Central memory CD4-positive, alpha-beta T cell (primary cell): ENCODE measurements around the gene SELENOO.

Experiments used
- DNase-seq: peaks from one replicate; pipeline ENCODE4 v3.0.0; 2022

The SELENOO gene

GRCh38 chr22:50173311-50173982 lies 27.4 kb upstream of the SELENOO start:
- no peak for DNase-seq

DNA sequence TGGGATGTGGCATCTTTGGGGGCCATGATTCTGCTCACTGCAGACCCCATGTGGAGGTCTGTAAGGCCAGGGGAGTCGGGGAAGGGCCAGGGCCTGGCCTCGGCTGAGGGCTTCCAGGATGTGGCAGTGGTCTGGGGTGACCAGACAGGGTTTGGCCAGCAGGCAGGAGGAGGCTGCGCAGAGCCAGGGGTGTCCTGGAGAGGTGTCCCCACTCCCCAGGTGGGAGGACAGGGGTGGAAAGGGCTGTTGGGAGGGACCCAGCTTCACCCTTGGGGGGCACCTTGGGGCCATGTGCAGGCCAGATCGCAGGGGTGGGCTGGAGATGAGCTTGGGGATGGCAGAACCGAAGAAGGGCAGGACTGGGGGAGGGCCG lies 26.8 kb upstream of the SELENOO start:
- no peak for DNase-seq

DNA sequence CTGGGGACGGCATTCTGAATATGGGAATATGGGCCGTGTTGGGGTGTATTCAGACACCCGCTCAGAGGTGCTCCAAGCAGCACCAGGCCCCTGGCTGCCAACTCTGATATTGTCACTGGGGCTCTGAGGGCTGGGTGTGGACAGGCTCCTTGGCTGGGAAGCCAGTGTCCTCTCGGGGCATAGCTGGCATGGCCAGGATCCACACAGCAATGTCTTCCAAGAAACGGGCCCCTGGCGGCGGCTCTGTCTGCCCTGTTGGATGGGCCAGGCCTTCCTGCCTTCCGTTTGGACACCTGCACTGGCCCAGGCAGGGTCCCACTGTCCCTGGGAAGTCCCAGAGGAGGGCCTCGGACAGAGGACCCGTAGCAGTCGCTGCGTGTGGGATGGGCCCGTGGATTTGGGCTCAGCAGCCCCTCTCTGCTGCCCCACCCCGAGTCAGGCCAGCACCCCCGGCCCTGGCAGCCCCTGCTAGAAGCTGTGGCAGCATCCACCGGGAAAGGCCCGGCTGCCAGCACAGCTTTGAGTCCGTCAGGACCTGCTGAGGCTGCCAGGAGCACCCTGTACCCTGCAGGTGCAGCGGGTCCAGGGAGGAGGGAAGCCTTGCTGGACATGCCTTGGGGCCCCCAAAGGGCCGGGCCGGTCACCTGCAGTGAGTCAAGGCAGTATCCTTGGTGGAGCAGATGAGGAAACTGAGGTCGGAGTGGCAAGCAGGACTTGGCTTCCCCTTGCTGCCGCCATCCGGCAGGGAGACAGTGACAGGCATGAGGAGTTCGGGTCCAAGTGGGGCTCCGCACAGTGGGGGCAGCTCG lies 26.2 kb upstream of the SELENOO start:
- DNase-seq: no peak

GRCh38 chr22:50175191-50175461 lies 25.7 kb upstream of the SELENOO start:
- DNase-seq: no peak

- DNase-seq: no peak
These were observed 24.6 kb upstream of the SELENOO start for GRCh38 chr22:50175921-50176849.

- DNase-seq: no peak
These were observed 23.8 kb upstream of the SELENOO start for GRCh38 chr22:50176850-50177536.

DNA sequence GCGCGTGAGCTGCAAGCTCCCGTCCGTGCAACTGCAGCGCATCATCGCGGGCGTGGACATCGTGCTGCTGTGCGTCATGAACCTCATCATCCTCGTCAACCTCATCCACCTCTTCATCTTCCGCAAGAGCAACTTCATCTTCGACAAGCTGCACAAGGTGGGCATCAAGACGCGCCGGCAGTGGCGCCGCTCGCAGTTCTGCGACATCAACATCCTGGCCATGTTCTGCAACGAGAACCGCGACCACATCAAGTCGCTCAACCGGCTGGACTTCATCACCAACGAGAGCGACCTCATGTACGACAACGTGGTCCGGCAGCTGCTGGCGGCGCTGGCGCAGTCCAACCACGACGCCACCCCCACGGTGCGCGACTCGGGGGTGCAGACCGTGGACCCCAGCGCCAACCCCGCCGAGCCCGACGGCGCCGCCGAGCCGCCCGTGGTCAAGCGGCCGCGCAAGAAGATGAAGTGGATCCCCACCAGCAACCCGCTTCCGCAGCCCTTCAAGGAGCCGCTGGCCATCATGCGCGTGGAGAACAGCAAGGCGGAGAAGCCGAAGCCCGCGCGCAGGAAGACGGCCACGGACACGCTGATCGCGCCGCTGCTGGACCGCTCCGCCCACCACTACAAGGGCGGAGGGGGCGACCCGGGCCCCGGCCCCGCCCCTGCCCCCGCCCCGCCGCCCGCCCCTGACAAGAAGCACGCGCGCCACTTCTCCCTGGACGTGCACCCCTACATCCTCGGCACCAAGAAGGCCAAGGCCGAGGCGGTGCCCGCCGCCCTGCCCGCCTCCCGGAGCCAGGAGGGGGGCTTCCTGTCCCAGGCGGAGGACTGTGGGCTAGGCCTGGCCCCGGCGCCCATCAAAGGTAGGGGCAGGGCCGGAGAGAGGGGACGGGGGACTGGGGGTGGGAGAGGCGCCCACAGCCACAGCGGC lies 23.0 kb upstream of the SELENOO start:
- no peak for DNase-seq

- DNase-seq: no peak
These were observed 22.3 kb upstream of the SELENOO start for GRCh38 chr22:50178471-50178864.

GRCh38 chr22:50178871-50179869 lies 21.6 kb upstream of the SELENOO start:
- DNase-seq: no peak

- no peak for DNase-seq
These were observed 20.7 kb upstream of the SELENOO start for GRCh38 chr22:50179937-50180726.

- no peak for DNase-seq
These were observed 19.9 kb upstream of the SELENOO start for GRCh38 chr22:50180727-50181521.

DNA sequence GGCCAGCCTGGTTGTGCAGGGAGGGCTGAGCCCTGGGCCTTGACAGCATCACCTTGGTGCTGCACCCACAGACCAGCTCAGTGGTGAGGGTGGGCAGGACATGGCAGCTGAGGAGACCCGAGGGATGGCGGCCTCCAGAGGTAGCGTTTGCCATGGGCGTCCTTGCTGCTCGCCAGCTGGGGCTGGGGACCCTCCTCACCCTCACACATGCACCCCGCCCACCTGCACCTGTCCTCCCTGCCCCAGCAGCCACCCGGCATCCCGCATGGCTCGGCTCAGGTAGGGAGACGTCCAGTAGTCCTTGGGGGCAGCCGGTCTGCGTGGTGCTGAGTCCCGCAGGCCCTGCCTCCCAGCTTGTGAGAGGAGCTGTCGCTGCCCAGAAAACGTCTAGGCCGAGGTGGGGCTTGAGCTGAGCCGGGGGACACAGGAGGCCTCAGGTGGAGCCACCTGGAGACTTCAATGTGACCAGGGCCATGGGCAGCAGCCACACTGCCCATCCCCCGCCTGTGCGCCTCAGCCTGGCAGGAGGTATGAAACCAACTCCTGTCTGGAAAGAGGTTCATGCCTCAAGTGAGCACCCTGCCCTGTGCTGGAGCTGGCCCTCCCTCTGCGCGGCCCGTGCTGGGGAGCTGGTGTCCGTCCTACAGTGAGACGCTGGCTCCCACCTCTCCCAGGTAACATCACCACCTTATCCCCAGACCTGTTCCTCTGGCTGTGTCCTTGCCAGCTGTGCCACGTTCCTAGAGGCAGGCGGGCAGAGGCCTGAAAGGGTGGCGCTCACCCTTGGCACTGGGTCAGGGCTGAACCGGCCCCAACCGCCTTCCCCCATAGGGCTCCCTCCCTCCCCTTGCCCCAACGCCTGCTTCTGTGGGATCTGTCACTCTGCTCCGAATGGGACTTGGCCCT lies 18.4 kb upstream of the SELENOO start:
- no peak for DNase-seq

DNA sequence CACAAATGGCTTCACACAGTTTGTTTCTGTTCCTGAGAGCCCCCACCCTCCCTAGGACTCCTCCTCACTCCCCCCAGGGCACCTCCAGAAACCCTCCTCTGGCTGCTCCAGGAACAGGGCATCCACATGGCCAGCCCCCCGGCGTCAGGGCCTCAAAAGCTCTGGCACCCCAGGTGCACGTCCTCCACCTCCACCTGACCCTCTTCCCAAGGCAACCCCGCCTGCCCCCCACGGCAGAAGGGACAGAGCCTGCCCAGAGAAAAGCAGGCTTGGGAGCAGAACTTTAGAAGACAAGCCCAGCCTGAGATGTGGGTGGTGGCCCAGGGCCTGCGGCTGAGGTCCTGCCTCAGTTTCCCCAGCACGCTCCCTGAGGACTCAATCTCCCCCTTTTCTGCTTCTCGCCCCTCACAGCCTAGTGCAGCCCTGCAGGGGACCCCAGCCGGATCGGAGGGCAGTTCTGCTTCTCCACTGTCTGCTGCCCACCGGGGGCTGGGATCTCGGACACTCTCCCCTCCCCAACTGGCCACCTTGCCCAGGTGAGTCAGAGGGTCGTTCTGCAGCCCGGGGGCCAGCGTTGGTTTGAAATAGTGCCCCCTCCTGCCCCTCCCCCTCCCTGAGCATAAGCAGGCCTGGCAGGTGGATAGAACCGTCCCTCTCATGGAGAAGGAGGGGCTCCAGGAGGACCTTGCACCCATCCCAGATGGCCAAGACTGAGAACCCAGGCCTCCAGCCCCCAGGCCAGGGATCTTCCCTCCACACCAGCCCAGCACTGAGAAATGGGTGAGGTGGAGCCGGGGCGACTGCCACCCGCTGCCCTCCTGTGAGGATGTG lies 17.5 kb upstream of the SELENOO start:
- no peak for DNase-seq

DNA sequence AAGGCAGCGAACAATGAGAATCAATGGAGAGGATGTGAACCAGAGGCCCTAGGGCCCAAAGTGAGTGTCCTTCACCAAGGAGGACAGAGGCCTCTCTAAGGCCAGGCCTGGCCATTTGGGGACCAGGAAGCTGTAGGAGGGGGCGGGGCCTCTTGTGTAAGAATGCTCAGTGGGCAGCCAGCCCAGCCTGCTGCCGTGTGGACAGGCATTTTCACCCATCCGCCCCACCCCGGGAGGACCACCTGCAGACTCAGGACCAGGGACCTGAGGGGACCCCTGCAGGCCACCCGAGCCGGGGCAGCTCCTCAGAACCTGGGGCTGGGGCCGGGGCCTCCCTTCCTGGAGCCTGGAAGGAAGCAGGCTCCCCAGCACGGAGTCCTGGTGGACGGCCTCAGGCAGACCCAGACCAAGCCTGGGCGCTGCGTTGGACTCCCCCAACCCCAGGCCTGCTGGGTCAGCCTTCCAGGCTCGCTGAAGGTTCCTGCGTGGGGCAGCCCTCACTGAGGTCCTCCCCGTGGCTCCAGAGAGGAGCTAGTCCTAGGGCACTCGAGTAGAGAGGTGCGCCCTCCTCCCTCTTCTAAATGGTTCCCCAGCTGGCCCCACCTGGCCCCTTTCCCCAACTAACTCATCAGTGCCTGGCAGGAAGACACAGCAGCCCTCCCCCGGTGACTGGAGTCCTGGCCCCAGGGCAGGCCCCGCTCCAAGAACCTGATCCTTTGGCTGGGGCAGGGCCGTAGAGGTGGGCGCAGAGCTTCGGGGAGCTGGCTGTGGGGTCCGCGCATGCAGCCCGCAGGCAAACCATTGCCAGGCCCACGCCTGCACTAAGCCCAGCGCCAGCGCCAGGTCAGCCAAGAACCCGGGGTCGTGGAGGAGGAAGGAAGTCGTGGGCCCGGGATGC lies 16.6 kb upstream of the SELENOO start:
- no peak for DNase-seq

DNA sequence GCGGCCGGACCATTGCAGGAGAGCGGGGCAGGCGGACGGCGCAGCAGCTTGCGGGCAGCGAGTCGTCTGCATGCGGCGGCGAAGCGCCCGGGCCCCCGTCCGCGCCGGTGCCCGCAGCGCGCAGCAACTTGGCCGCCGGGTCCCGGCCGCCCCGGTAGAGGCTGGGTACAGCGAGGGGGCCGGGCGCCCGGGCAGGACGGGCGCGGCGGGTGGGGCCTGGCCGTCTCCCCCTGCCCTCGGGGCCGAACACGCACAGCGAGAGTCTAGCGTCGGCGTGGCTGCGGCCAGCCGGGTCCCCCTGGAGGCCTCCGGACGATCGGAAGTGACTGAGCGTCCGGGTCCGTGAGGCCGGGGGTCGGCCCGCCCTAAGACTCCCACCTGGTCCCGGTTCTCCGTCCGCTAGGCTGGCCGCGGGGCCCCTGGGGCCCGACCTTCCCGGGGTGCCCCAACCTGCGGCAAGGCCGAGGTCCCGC lies 15.9 kb upstream of the SELENOO start:
- no peak for DNase-seq
